ENCODE data around the gene BTG1.

GRCh38 chr12:92123780-92124688 lies 21.6 kb downstream of the BTG1 start:
- TF ChIP-seq NBN (IDR thresholded peaks at IDR 0.05; ENCODE audit: low read depth) (no peak), EP300 (IDR thresholded peaks at IDR 0.05; ENCODE audit: low read length) (no peak), BDP1 (IDR thresholded peaks at IDR 0.05; ENCODE audit: insufficient read depth, insufficient read length) (no peak), ELF4 (CRISPR knock-in tag; IDR thresholded peaks at IDR 0.05) (no peak), MAX (CRISPR knock-in tag; IDR thresholded peaks at IDR 0.05) (no peak), CTCF (IDR thresholded peaks at IDR 0.05 in 2 of 3, conservative IDR thresholded peaks at IDR 0.05 in 1 of 3; ENCODE audit: insufficient read depth in 2 of 3, low read depth in 1 of 3, low read length in 3 of 3) (no peak), TGIF2 (CRISPR knock-in tag; IDR thresholded peaks at IDR 0.05) (no peak), RHOXF2B (CRISPR knock-in tag; conservative IDR thresholded peaks at IDR 0.05) (no peak)

Data from K562 (cell line).